NCI-H2171 (cell line): Measurements from ENCODE around the gene CPNE4.

ENCODE experiments used
- DNase-seq: peaks from one replicate; lab custom pipeline; 2025; lab: John Stamatoyannopoulos, UW

The CPNE4 gene

DNA sequence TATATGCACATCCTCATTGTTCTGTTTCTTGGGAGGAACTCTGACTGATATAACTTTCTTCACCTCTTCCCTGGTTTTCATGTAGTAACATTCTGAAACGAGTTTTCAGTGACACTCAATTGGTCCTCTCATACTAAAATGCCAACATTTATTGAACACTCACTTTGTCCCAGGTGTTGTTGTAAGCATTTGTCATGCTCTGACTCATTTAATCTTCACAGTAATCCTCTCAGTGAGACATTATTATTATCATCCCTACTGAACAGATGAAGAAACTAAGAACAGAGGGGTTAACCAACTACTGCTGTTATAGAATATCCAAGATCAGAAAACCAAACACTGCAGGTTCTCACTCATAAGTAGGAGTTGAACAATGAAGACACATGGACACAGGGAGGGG, 437.9 kb downstream of the CPNE4 start:
- no peak for DNase-seq

DNA sequence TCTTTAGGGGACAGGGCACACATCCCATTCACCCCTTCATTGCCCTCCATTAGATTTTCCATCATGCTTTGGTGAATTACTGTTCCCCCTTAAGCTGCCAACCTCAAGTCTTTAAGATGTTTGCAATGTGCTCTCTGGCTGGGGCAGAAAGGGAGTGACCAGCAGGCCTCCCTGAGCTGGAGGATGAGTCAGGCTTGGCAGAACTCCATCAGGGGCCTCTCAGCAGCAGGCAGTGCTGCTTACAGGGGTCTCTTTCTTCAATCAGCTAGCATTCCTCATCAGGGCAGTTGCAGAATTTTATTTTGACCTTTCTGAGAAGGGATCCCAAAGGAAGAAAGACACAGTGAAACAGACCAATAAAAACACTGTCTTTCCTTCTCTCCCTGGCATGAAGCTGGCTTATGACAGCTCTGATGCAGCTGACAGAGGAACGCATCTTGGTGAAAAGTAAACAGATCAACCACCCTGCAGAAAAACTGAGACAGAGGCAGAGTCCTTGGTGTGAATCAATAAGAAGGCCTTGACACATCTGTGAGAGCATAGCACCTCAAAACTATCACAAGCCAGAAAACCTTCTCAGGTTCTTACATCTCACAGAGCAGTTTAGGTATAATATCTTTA, 443.3 kb downstream of the CPNE4 start:
- DNase-seq, result no peak

DNA sequence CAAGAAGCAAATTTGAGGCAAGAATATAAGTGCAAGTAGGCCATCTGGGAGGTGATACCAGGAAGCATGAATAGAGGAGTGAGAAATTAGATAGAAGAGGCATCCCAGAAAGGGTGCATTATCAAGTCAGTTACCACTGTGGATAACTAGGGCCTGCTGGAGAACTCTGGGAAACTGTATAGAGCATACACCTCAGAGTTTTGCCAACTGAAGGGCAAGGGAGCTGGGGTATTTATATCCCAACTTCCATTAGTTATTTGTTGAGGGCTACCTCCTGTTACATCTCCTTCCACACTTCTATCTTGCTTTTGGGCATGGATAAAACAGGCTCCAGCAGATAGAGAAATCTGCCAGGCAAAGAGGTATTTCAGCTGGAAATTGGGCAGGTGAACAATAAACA, 448.5 kb downstream of the CPNE4 start:
- DNase-seq, result no peak

DNA sequence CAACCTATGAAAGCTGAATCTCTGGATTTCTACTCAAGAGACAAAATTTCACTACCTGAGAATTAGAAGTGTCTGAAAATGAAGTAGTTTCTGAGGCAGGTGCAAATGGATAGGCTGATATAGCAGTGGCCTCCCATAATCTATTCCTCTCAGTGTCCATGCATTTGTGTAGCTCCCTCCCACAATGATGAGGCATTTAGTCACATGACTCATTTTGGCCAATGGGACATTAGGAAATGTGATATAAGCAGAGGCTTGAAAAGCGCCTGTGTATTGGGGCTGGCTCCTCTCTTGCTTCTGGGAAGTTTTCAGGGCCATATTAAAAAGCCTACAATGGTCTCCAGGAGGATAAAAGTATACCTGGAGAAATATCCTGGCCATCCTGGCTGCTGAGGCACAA, 452.4 kb downstream of the CPNE4 start:
- DNase-seq, result no peak

DNA sequence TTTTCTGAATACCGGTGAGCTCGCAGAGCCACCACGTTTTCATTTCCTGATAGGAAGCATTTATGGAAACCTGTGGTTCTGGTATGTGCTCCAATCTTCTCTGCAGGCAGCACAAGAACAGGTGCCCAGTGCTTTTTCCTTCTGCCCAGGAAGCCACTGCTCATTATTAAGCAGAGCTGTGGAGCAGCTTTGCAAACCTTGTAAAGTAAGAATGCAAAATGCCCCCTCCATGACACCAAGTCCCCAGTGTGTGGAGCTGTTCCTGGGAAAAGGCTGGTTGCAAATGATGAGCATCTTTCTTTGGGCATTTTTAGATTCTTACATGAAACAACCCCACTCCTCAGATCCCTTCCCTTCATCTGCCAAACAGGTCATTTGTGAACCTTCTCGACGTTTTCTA, 466.4 kb downstream of the CPNE4 start:
- DNase-seq, result no peak

DNA sequence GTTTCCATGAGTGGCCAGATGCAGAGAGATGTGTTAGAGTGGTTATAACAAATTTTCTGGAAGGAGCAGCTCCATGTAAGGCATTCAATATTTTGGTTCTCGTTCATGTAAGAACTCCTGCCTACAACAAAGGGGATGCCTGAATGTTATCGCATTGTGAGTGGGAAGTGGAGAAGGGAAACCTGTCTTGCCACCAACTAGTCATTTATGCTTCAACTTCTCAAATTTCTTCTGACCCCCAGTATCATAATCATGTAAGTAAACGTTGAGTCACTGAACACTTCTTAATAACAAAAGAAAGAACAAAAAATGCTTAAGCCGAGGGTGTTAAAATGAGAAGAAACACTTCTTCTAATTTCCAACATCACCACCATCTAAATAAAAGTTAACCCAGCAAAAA, 470.0 kb downstream of the CPNE4 start:
- DNase-seq, result no peak

DNA sequence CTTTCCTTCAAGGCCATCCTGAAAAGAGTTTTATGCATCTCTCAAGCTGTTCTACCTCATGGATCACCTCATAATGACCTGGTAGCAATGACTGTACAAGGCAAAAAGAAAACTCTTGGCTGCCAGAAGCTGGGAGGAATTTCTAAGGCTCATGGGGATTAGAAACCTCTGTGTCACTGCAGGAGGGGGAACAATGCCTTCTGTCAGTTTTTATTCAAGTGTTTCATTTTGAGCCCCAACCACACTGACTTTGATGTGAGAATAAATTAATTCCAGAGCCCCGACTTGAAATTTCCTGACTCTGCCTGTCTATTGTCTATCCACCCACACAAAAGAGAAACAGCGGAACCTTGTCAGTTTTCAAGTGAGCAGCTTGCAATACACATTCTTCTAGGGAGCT, 473.3 kb downstream of the CPNE4 start:
- DNase-seq, result no peak

DNA sequence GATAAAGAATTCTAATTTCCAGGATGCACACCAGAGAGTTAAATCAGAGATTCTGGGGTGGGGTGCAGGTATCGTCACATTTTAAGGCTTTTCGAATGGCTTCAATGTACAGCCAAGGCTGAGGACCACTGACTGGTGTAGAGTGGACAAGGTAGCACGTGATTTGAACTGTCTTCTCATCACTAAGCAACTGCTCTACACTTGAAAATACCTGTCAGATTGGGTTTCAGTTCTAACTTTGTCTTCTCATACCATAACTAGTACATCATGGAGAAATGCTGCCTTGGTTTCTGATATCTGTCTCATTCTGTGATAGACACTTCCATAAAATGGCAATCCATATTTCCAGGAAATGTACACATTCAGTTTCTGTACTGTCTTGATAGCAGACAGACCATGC, 474.0 kb downstream of the CPNE4 start:
- no peak for DNase-seq

DNA sequence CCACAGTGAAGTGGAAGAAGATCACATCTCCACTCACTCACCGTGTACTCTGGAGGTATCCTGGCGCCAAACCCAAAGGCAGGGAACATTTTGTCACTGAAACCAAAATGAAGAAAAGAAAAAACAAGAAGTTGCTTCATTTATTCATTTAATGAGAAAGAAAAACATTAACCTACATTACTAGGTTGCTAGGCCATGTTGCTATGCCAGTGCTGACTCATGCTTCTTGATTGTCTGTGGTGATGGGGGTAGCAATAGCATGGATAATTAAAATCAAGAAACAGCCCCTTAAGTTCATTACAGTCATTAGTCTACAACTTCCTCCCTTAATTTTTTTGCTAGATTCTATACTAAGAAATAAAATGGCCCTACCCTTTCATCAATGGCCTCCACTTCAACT, 479.4 kb downstream of the CPNE4 start:
- no peak for DNase-seq

DNA sequence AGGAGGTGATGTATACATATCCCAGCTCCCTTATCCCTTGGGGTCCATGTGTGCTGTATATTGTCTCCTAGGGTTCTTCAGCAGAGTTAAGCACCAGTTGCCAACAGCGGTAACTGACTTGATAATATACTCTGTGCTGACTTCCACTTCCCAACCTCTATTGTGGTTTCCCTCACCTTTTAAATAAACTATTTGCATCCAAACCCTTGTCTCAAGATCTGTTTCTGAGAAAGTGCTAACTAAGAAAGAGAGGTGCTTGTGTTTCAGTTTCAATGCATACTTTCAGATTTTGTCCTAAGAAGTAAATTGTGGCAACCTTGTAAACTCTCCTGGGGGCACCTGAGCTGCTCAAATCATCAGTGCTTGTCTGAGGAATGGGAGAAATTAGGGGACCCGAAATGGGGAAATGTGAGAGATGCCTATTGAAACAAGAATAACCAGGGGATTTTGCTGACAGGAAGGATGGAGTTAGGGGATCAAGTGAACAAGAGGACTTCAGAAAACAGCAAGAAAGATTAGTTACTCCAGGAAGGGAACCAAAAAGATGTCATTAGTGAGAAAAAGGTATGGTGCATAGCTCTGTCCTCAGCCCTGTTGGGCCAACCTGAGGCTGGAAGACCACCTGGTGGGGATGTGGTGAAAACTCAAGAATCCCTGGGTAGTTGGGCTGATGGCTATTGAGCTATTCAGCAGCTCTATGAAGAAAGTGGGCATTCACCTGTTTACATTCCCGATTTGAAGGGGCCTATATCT, 481.1 kb downstream of the CPNE4 start:
- DNase-seq, result no peak

DNA sequence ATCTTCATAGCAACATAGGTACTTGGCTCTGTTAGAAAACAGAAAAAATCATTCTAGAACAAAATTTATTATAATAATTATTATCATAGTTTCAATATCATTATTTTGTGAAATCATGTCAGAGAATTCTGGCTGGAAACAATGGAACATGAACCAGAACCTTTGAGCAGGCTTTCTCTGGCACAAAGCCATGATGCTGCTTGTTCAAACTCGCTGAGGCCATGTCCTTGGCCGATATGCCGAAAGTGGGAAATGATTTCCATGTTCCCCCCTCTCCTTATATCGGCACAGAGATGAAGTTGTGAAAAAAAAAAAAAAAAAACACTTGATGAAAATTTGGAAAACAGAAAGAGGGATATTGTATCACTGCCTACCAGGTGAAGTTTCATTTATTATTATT, 483.1 kb downstream of the CPNE4 start:
- DNase-seq, result no peak

DNA sequence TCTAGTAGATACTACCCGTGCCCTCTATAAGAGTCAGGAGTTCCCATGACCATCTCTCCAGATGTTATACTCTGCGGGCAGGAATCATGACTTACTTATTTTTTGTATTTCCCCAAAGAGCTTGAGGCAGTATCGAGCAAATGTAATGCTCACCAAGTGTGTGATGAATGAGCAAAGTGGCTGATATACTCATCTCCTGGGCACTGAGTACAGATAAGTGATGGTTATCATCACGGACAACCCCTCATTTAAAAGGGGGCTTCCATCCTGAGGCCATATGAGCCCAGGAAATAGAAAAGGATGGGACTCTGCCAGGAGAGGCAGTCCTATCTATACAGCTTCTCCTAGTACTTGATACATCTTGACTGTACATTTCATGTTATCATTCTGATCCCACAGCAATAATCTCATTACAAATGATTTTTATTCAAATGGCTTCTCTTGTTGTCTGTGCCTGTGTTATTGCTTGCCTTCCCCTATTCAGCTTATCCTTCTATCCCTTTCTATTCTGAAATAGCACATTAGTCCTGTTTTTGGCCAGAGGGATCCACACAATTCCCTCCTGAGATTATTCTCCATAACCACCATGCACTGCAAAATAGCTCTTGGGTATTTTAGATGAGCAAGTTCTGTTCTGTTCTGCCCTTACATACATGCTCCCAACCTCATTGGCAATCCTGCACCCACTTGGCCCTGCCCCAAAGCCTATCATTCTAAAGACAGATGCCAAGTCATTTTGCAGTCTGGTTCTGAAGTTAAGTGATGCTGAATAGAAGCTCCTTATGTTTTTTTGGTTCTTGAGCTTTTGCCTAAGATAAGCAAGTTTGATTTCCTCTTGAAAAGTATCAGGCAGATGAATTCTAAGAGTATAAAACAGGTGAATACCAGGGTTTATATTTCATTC, 484.0 kb downstream of the CPNE4 start:
- DNase-seq, result no peak

DNA sequence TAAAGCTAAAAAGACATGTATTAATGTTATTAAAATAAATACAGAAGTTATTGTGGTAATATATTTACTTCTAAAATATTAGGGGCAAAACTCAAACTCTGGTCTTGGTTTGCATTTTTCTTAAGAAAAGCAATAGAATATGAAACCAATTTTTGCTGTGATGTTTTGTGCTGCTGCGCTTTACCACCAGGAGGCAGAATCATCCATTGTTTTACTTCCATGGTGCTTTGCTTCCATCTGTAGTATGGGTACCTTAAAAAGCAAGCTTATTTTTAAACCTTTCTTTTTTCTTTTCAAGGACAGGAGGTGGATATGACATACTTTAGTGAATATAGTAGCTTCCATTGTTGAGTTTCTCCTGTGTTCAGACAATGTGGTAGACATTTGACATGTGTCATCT, 485.5 kb downstream of the CPNE4 start:
- no peak for DNase-seq

DNA sequence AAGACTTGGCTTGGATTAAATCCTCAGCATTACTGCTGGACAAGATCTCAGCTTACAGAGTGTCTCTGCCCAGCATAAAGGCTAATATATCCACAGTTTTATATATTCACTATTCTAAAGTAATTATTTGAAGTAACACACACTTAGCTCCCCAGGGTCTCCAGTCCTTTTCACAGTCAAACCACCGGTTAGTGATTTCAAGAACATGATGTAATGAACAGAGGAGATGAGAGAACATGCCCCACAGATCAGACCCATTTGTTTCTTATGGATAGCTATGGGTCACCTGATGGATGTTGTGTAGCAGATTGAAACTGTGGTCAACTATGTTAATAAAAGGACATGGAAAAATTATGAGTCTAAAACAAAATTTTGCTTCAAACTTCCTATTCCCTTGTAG, 487.2 kb downstream of the CPNE4 start:
- no peak for DNase-seq

DNA sequence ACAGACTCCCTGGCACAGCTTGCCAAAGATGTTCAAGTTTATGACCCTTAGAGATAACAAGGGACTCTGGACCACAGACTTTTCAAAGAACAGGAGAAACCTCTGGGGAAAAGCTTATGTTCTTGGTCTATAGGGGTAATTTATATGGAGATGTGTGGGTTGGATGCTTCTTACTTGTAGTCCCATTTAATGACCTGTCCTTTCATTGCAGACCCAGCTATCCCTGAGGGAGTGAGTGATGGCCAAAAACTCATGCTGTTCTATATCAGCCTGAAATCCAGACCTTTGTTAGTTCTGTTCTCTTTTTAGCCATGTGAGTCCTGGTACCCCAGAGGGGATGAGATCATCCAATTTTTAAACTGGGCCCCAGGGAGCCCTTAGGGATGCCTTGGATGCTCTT, 488.4 kb downstream of the CPNE4 start:
- DNase-seq, result no peak

DNA sequence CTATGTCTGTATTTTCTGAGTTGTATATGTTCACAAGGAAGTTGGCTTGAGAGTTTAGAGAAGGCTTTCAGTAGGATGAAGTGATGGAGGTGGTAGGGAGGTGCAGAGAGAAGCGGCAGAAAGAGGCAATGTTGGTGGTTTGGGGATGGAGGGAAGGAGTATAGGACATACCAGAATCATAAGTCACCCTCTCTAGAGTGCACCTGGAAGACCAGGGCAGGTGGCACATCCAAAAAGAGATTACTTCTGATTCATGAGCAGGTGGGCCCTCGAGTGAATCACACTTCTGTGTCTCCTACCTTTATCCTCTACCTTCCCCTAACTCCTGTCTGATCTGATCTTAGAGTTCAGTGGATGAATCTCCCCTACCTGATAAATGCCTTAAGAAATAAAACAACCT, 490.3 kb downstream of the CPNE4 start:
- no peak for DNase-seq

DNA sequence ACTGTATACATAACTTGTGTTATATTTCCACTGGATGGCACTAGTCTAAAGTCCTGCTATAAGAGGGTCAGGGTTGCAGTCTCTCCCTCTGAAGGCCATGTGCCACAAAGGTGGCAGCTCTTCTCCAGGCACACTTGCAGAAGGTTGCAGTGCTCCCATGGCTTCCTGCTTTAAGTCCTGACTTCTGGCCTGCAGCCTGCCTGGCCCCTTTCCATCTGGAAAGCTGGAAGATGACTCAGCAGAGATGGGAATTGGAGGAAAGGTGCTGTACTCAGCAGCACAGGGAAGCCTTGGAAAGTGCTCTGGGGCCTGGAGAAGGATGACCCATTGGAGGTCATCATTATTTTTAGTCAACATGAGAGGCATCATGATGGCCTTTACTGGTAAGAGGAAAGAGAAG, 491.1 kb downstream of the CPNE4 start:
- DNase-seq, result no peak

DNA sequence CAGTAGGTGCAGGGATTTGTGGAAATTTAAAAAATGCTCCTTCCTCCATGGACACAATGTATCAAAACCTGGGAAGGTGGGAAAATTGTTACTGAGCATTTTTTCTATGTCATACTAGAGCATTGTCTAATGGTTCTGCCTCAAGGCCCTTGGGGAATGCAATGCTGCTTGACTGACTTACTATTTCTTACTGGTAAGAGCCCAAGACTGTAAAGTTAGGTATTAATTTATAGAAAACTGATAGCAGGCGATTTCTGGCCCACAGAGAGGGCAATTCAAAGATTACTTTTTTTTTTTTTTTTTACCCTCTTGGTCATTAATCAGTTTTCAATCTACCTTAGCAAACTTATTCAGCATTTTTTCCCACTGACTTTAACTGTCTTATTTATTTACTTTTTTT, 493.5 kb downstream of the CPNE4 start:
- no peak for DNase-seq

DNA sequence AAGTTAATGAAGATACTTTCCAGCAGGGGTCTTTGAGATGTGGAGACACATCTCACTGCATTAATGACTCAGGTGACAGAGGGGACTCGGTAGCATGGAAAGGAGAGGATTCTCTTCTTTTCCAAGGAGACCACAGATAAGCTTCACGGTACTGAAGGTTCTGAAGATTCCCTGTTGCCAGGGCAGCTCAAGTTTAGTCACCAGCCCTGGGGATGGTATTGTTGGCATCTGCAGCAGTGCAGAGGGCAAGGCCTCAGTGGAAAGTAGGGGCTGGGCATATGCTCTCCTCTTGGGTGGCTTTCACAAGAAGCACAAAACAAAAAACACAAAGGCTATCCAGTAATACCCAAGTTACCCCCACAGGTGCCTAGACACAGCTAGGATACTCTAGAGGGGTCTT, 494.0 kb downstream of the CPNE4 start:
- no peak for DNase-seq

DNA sequence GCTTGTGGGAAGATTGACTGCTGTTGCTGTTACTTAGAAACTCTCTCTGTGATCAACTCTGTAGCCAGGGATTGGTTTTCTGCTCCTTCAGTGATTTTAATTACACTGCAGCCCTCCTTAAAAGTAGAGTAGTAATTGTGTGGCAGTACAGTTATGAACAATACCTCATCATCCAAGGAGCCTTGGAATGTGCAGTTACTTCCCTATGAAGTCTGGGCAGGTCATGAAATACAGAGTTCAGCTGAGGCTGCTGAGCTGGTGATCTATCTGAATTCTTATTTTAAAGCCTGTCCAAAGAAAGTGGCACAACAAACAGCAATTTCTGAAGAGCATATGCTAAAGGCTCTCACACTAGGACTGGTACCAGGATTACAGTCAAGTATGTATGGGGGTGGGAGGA, 494.7 kb downstream of the CPNE4 start:
- DNase-seq, result no peak

DNA sequence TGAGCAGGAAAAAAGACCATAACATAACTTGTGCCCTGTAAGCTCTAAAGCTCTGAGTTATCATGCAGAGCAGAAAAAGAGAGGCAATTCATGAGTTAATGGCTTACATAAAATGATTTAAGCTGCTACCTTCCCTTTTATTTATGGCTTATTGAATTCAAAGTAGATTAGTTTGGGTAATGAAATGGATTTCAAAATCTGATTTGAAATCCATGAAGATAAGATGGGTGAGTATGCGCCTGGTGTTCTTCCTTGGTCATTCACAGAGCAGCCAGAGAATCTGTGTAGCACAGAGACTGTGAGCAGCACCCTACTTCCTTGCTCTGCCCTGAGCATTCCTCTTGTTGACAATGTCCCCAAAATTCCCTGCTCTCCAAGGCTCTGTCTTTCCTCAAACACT, 495.8 kb downstream of the CPNE4 start:
- DNase-seq, result no peak

DNA sequence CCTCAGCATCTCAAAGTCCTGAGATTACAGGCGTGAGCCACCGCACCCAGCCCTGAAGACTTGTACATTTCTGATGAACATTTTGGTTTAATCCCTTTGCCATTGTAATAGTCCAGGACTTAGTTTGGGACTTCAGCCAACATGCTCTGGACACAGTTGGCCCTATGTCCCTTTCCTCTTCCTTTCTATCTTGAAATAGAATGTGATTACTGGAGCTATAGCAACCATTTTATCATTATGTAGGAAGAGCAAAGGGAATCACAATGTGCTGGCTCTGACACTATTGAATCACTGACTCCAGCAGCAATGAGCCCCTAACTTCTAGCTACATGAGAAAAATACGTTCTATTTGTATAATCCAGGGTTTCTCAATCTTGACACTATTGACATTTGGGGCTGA, 497.3 kb downstream of the CPNE4 start:
- DNase-seq, result no peak

DNA sequence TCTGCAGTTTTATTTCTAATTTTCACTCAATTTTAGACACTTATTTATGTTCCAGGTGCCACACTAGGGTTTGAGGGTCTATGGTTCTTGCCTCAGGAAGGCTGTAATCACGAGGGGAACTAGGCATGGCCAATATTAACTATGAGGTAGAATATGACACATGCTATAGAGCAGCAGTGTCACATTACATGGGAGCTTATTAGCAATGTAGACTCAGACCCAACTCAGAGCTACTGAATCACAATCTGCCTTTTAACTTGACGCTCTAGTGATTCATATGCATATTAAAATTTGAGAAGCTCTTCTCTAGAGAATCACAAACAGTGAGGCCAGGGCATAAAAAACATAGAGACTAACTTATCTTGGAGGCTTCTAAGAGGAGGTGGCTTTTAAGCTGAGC, 499.2 kb downstream of the CPNE4 start:
- no peak for DNase-seq
